Endothelial cell of umbilical vein (primary cell): Measurements from ENCODE around the gene AK8. TPM values are rescaled to one million over a fixed set of nuclear protein-coding genes. Genes with fewer than 3 reads are reported as not detected.

ENCODE experiments used
- BruUV-seq: library from RNA; stranded (reverse); fragments of 400-500 nt; replicated peaks from 2 replicates; lab custom pipeline; 2021; lab: Mats Ljungman, UMichigan
- CTCF ChIA-PET: fragments of 300-600, 350-600 bp; sonication (Branson Sonifier 250); formaldehyde crosslinking; loops from one replicate; lab custom pipeline; 2021; ENCODE audit warnings: antibody characterized with exemption, inconsistent platforms; lab: Charles Lee
- POLR2A ChIA-PET: fragments of 300-600, 350-600 bp; sonication (Branson Sonifier 250); formaldehyde crosslinking; loops from one replicate; lab custom pipeline; 2021; ENCODE audit warnings: antibody characterized with exemption, inconsistent platforms; lab: Charles Lee
- DNase-seq: peaks from one replicate; pipeline ENCODE4 v3.0.0-alpha.2; 2011; ENCODE audit warnings: low read depth, low spot score
- FAIRE-seq: peaks from 2 replicates; lab custom pipeline; 2011; peaks lifted over from hg19 to GRCh38; lab: Jason Lieb, UNC
- H2AFZ ChIP-seq: 2 replicates; pipeline ENCODE4 v1.6.0; 2012; ENCODE audit warnings: low read depth, low read length, control low read depth, inconsistent platforms
- H3K27ac ChIP-seq: 2 replicates; pipeline ENCODE4 v1.5.1; 2011; ENCODE audit warnings: low read depth, mild to moderate bottlenecking, control low read depth, low read length, moderate library complexity; ENCODE audit not compliant: insufficient read depth
- H3K27me3 ChIP-seq, 2 experiments: 2 replicates each; pipeline versions ENCODE4 v1.6.0 to v1.6.1; 2011; ENCODE audit warnings: low read length in 2 of 2, mixed read lengths in 1 of 2; ENCODE audit not compliant: control insufficient read depth in 2 of 2, insufficient read depth in 2 of 2
- H3K36me3 ChIP-seq, 2 experiments: 2 replicates in 1 of 2; 3 replicates in 1 of 2; pipeline ENCODE4 v1.5.1; 2011; ENCODE audit warnings: low read length in 2 of 2, mild to moderate bottlenecking in 1 of 2, moderate library complexity in 1 of 2; ENCODE audit not compliant: control insufficient read depth in 2 of 2, insufficient read depth in 2 of 2; ENCODE audit errors: extremely low read depth in 1 of 2
- H3K4me1 ChIP-seq: 3 replicates; pipeline ENCODE4 v1.5.1; 2011; ENCODE audit warnings: mild to moderate bottlenecking, low read length; ENCODE audit not compliant: control insufficient read depth, insufficient read depth; ENCODE audit errors: extremely low read depth
- H3K4me2 ChIP-seq: 2 replicates; pipeline ENCODE4 v1.6.1; 2011; ENCODE audit warnings: low read length, control low read depth, mixed read lengths; ENCODE audit not compliant: insufficient read depth
- H3K4me3 ChIP-seq, 3 experiments: fragments of 200-600 bp in 1 of 3; sonication (generic), shearing (Covaris generic) in 1 of 3; replicated peaks in 1 of 3; 2 replicates each; pipeline ENCODE4 v1.5.1; 2011 to 2016; ENCODE audit warnings: control low read depth in 3 of 3, low read length in 3 of 3, mild to moderate bottlenecking in 2 of 3, inconsistent platforms in 1 of 3, low read depth in 1 of 3, moderate library complexity in 1 of 3; ENCODE audit not compliant: insufficient read depth in 1 of 3
- H3K79me2 ChIP-seq: 2 replicates; pipeline ENCODE4 v1.6.0; 2012; ENCODE audit warnings: low read length, inconsistent platforms; ENCODE audit not compliant: control insufficient read depth, insufficient read depth
- H3K9ac ChIP-seq: replicated peaks from 2 replicates; pipeline ENCODE3; 2011; ENCODE audit warnings: low read length, control low read depth; ENCODE audit not compliant: insufficient read depth; ENCODE audit errors: extremely low read depth
- H3K9me1 ChIP-seq: replicated peaks from 3 replicates; pipeline ENCODE4 v1.6.0; 2011; ENCODE audit warnings: mild to moderate bottlenecking, low read length; ENCODE audit not compliant: control insufficient read depth, insufficient read depth; ENCODE audit errors: extremely low read depth
- H3K9me3 ChIP-seq: replicated peaks from 2 replicates; pipeline ENCODE4 v1.5.1; 2012; ENCODE audit warnings: low read length, inconsistent platforms; ENCODE audit not compliant: control insufficient read depth, insufficient read depth
- H4K20me1 ChIP-seq: replicated peaks from 2 replicates; pipeline ENCODE3; 2011; ENCODE audit warnings: mild to moderate bottlenecking, low read length; ENCODE audit not compliant: control insufficient read depth, insufficient read depth; ENCODE audit errors: extremely low read depth
- CTCF ChIP-seq, 2 donors: IDR thresholded peaks; 1 replicate in 1 of 2; 2 replicates in 1 of 2; pipeline ENCODE4 v1.5.1; 2011; ENCODE audit warnings: low read length in 2 of 2, mild to moderate bottlenecking in 2 of 2, moderate library complexity in 2 of 2, control low read depth in 1 of 2, inconsistent platforms in 1 of 2, low read depth in 1 of 2; ENCODE audit not compliant: insufficient read depth in 1 of 2; ENCODE audit errors: extremely low read depth in 1 of 2
- EZH2 ChIP-seq: IDR thresholded peaks from 2 replicates; pipeline ENCODE4 v1.6.1; 2012; ENCODE audit warnings: borderline replicate concordance, low read depth, mild to moderate bottlenecking, moderate library complexity, low read length, inconsistent platforms; ENCODE audit not compliant: severe bottlenecking
- FOS ChIP-seq: IDR thresholded peaks from 2 replicates; pipeline ENCODE4 v1.6.1; 2011; ENCODE audit warnings: mild to moderate bottlenecking, low read length, moderate library complexity, borderline replicate concordance; ENCODE audit not compliant: insufficient read depth
- GATA2 ChIP-seq: IDR thresholded peaks from 2 replicates; pipeline ENCODE4 v1.7.0; 2011; ENCODE audit warnings: low read depth, mild to moderate bottlenecking, moderate library complexity, mixed read lengths, low read length; ENCODE audit not compliant: insufficient read length, insufficient read depth
- JUN ChIP-seq: IDR thresholded peaks from 2 replicates; pipeline ENCODE4 v1.6.1; 2011; ENCODE audit warnings: borderline replicate concordance, low read depth; ENCODE audit not compliant: insufficient read length, insufficient read depth
- MAX ChIP-seq: IDR thresholded peaks from 2 replicates; pipeline ENCODE4 v1.6.1; 2011; ENCODE audit not compliant: insufficient read depth, insufficient read length
- MYC ChIP-seq: IDR thresholded peaks from one replicate; pipeline ENCODE4 v1.6.1; 2011; ENCODE audit warnings: mild to moderate bottlenecking, low read depth, low read length
- POLR2A ChIP-seq: IDR thresholded peaks from 2 replicates; pipeline ENCODE4 v1.6.1; 2012; ENCODE audit warnings: low read depth, mild to moderate bottlenecking, control low read depth, low read length
- POLR2AphosphoS5 ChIP-seq: IDR thresholded peaks from 2 replicates; pipeline ENCODE4 v1.6.1; 2012; ENCODE audit warnings: low read depth, mild to moderate bottlenecking, control low read depth, low read length, moderate library complexity; ENCODE audit not compliant: insufficient read depth
- dilution Hi-C: fragments of 300-500 bp; cut with MboI; formaldehyde crosslinking; loops from one replicate; pipeline ENCODE4 v1.15.0; 2019; ENCODE audit warnings: low sequenced_read_pairs; ENCODE audit not compliant: extremely low pct_ligation_motif_present
- intact Hi-C: fragments of 100-400 bp; cut with micrococcal nuclease; formaldehyde crosslinking; loops from one replicate; pipeline ENCODE4 v1.10.0; 2022
- polyA plus RNA-seq, 4 experiments: library from polyadenylated mRNA; depleted of rRNA in 3 of 4; stranded (reverse) in 3 of 4; unstranded in 1 of 4; fragments of >200 nt; gene quantifications; 2 replicates each; pipeline versions ENCODE4 v1.2.1 to v1.2.3, GENCODE V29; 2011 to 2012; ENCODE audit warnings: missing spikeins in 1 of 4
- total RNA-seq: library from RNA; stranded (reverse); gene quantifications from 2 replicates; pipeline ENCODE4 v1.2.3, GENCODE V29; 2021

The AK8 gene
- total and polyA plus RNA-seq, 2 donors (not counting 3 experiments of a cell fraction or from before 2014, with no cell fraction given) = 0.06 TPM; not detected in 1

GRCh38 chr9:132853482-132853881 lies 24.6 kb downstream of the AK8 start:
- Histone ChIP-seq H3K27me3 (no peaks in the 10 kb centered on the region), H2AFZ (no peak overlapping the region), H3K36me3 (no peaks in the 10 kb centered on the region), H3K4me1 (no peaks in the 10 kb centered on the region), H3K79me2 (no peaks in the 10 kb centered on the region), H3K9me3 (no peaks in the 10 kb centered on the region), H4K20me1 (no peaks in the 10 kb centered on the region), H3K9ac (no peak overlapping the region), H3K27ac (no peak overlapping the region), H3K4me3 (no peak overlapping the region), H3K9me1 (no peaks in the 10 kb centered on the region), H3K4me2 (no peak overlapping the region)
- ChIA-PET CTCF (interaction anchor here (0.6 to 0.8 kb wide), 2 partner anchors 9 to 67 kb away, joined by 3 read pairs; no protein-coding TSS in a partner anchor), POLR2A (no interaction called here)
- TF ChIP-seq CTCF (IDR thresholded peaks at IDR 0.05; ENCODE audit: extremely low read depth in 1 of 2, insufficient read depth in 1 of 2, low read depth in 1 of 2, low read length in 2 of 2) = no peak
- no peak for TF ChIP-seq EZH2
- no peak for TF ChIP-seq POLR2A
- TF ChIP-seq FOS = no peak
- TF ChIP-seq JUN = no peak
- no peak for TF ChIP-seq POLR2AphosphoS5
- no peak for TF ChIP-seq MAX
- TF ChIP-seq GATA2 = no peak
- no peak for TF ChIP-seq MYC
- no peak for DNase-seq
- no TSS peak for BruUV-seq
- intact Hi-C loops (no loop called here), dilution Hi-C loops (no loop called here)
- no peak for FAIRE-seq
